ENCODE measurements around the gene PAN3. TPM values are rescaled to one million over a fixed set of nuclear protein-coding genes. Genes with fewer than 3 reads are reported as not detected.

Gene PAN3
- total and polyA plus RNA-seq, 2 of the 8 experiments (the other 6 are each of a cell fraction or from before 2014, with no cell fraction given): 12.7 to 39.3 TPM

- no peak for TF ChIP-seq CTCF (IDR thresholded peaks at IDR 0.05; ENCODE audit: control extremely low read depth in 1 of 3, insufficient read depth in 1 of 3, low read depth in 1 of 3, low read length in 3 of 3)
- TF ChIP-seq HDAC2 (IDR thresholded peaks at IDR 0.05; ENCODE audit: borderline replicate concordance in 1 of 2, low read depth in 2 of 2, low read length in 2 of 2): no peak
- no peak for TF ChIP-seq YY1 (IDR thresholded peaks at IDR 0.05; ENCODE audit: low read depth, low read length)
- no peak for TF ChIP-seq RNF2 (IDR thresholded peaks at IDR 0.05; ENCODE audit: borderline replicate concordance, low read depth, low read length, missing control alignments, poor library complexity, severe bottlenecking)
- TF ChIP-seq SIX5 (IDR thresholded peaks at IDR 0.05; ENCODE audit: low read depth, low read length): no peak
- TF ChIP-seq, protein P1, sequence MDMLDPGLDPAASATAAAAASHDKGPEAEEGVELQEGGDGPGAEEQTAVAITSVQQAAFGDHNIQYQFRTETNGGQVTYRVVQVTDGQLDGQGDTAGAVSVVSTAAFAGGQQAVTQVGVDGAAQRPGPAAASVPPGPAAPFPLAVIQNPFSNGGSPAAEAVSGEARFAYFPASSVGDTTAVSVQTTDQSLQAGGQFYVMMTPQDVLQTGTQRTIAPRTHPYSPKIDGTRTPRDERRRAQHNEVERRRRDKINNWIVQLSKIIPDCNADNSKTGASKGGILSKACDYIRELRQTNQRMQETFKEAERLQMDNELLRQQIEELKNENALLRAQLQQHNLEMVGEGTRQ (IDR thresholded peaks at IDR 0.05; ENCODE audit: low read length): no peak
- TF ChIP-seq, protein P2, sequence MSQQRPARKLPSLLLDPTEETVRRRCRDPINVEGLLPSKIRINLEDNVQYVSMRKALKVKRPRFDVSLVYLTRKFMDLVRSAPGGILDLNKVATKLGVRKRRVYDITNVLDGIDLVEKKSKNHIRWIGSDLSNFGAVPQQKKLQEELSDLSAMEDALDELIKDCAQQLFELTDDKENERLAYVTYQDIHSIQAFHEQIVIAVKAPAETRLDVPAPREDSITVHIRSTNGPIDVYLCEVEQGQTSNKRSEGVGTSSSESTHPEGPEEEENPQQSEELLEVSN (IDR thresholded peaks at IDR 0.05): no peak
- TF ChIP-seq RBBP5 (IDR thresholded peaks at IDR 0.05; ENCODE audit: borderline replicate concordance, low read depth, low read length): no peak
- no peak for TF ChIP-seq ASH2L (IDR thresholded peaks at IDR 0.05; ENCODE audit: low read length)
Measured at GRCh38 chr13:28229522-28230411, 91.4 kb downstream of the PAN3 start (continued).
